ENCODE measurements around the gene TP53BP2. TPM values are rescaled to one million over a fixed set of nuclear protein-coding genes. Genes with fewer than 3 reads are reported as not detected.
"Not testable (repeated sequence)": the region's sequence is repeated elsewhere in the genome, so short reads cannot be mapped to it uniquely, and the experiment has no call there.

Gene TP53BP2
- total RNA-seq, 1 experiment from 2014 or later, result 40.4 TPM

DNA sequence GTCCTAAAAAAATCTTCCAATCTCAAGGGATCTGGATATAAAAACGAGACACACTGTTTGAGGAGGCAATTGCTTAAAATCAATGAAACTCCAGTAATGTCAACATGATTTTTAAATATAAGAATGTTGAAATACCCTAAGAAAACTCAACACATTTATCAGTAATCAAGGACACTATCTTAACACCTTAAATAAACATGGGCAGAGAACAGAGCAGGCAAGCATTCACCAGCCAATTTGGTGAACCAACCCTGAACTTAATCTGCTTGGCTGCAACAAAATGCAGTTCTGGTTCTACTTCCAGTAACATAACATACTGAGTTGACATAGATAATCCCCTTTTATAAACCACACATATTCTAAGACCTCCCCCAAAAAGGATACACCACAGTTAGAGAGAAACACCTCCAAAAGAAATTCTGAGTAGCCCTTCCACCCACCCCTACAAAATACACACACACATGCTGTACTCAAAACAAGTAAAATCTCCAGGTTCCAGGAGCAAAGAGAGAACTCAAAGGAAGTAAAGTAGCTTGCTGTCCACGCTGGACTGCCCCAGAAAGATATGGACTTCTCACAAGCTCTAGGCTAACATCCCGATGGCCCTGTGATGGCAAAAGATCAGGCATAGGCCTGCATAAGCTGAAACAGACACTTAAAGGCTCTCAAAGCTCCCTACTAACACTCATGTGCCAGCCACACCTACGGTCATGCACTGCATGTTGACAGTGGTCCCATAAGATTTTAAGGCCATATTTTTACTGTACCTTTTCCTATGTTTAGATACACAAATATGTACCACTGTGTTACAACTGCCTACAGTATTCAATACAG is 30.5 kb downstream of the TP53BP2 start:
- Histone ChIP-seq H3K4me1 (replicated peaks) (peaks cover 24% of the 10 kb centered on the region), H3K27ac (peak overlapping the region; percentile 38; the same call in 1 of the 2 replicates), H3K27me3 (replicated peaks) (no peaks in the 10 kb centered on the region), H3K4me3 (no peak overlapping the region), H3K36me3 (peaks cover 41% of the 10 kb centered on the region), H3K9me3 (replicated peaks) (no peaks in the 10 kb centered on the region)
- no peak for DNase-seq (ENCODE audit: low read depth in 1 of 2, low spot score in 2 of 2)

DNA sequence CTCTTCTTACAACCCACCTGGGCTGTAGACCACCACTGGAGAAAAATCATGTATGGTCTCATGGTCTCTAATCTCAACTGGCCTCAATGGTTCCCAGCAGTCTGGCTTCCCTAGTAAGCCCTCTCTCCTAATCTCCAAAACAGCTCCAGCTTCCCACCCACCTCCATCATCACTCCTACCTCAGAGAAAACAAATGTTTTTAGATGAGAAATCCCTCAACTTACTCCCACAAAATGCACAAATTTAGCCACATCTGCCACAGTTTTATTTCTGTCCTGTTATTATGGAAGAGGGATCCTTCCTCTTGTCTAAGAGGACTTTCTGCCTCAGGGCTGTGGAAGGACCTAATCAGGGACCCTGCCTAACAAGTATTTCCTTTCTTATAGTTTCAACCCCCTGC is 32.1 kb downstream of the TP53BP2 start:
- no peak for DNase-seq (ENCODE audit: low read depth in 1 of 2, low spot score in 2 of 2)
- Histone ChIP-seq H3K9me3 (replicated peaks) (no peaks in the 10 kb centered on the region), H3K27me3 (replicated peaks) (no peaks in the 10 kb centered on the region), H3K36me3 (peaks cover 53% of the 10 kb centered on the region), H3K4me1 (replicated peaks) (peaks cover 13% of the 10 kb centered on the region), H3K27ac (no peak overlapping the region), H3K4me3 (no peak overlapping the region)

DNA sequence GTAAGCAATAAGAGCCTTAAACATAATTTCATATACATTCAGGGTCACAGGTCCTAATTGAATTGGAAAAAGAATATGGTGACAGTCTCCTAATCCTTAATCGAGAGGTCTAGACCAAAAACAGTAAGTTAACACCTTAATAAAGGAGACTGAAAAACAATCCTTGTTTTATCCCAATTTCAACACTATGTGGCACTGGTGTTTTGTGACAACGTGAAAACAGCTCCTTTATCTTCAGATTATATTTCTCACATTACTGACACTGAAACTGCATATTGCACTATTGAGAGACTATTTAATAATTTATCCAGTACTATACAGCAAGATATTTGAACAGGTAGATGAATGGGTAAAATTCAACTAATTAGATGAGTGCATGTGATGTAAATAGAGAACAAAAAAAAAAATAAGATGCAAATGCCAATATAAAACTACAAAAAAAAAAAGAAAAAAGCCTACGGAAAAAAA is 34.1 kb downstream of the TP53BP2 start:
- H3K4me3 ChIP-seq, result no peak overlapping the region
- H3K36me3 ChIP-seq, result peaks cover 60% of the 10 kb centered on the region
- no peak overlapping the region for H3K27ac ChIP-seq
- H3K4me1 ChIP-seq (replicated peaks), result peaks cover 13% of the 10 kb centered on the region
- no peaks in the 10 kb centered on the region for H3K9me3 ChIP-seq (replicated peaks)
- no peaks in the 10 kb centered on the region for H3K27me3 ChIP-seq (replicated peaks)
- DNase-seq (ENCODE audit: low read depth in 1 of 2, low spot score in 2 of 2), result no peak

DNA sequence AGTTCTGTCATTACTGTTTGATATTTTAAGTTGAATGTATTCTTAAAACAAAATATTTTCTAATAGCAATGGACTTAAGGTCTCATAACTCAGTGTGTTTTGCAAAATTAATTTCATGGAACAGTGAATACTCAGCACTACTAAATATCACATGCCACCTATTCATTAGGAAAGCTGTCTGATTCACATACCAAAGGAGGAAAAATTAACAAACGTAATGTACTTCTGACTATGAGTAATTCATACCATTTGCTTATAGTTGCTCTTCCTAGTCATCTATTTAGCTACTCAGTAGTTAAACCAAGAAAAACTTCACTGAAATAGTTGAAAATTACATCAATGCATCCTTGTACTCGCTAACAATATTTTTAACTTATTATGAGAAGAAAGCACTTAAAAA is 35.2 kb downstream of the TP53BP2 start:
- DNase-seq (ENCODE audit: low read depth in 1 of 2, low spot score in 2 of 2), result no peak
- H3K4me3 ChIP-seq, result no peak overlapping the region
- H3K36me3 ChIP-seq, result peaks cover 64% of the 10 kb centered on the region
- no peaks in the 10 kb centered on the region for H3K27me3 ChIP-seq (replicated peaks)
- peaks cover 3% of the 10 kb centered on the region for H3K4me1 ChIP-seq (replicated peaks)
- no peak overlapping the region for H3K27ac ChIP-seq
- H3K9me3 ChIP-seq (replicated peaks), result no peaks in the 10 kb centered on the region

DNA sequence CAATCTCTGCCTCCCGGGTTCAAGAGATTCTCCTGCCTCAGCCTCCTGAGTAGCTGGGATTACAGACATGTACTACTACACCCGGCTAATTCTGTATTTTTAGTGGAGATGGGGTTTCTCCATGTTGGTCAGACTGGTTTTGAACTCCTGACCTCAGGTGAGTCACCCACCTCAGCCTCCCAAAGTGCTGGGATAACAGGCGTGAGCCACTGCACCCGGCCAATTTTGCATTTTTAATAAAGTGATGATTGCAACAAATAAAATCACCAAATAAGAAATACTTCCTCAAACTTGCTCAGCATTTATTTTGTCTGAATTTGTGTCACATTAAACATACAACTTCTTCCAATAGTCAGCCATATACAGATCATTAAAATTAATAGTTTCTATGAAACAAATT is 35.8 kb downstream of the TP53BP2 start:
- not testable (repeated sequence) for H3K4me3 ChIP-seq; DNase-seq (ENCODE audit: low read depth in 1 of 2, low spot score in 2 of 2); H3K27me3 ChIP-seq (replicated peaks); H3K4me1 ChIP-seq (replicated peaks); H3K27ac ChIP-seq; H3K9me3 ChIP-seq (replicated peaks)
- peaks cover 62% of the 10 kb centered on the region for H3K36me3 ChIP-seq

DNA sequence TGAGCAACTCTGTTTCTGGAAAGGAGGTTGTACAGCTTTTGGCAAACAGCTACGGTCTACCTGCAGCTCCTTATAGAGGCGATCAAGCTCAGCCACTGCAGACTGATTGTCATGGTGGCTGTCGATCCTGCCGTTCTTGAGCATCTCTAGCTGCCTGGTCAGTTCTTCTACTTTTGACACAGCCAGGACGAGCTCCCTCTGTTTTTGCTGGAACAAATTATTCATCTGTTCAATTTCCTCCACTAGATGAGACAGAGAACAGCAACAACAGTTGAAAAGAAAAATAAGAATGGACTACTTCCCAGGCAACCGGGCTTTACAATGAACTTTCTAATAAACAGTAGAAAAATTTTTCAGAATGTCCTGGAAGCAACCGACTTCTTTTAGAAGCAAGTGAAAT is 42.5 kb downstream of the TP53BP2 start:
- H3K27ac ChIP-seq, result no peak overlapping the region
- no peaks in the 10 kb centered on the region for H3K27me3 ChIP-seq (replicated peaks)
- no peak overlapping the region for H3K4me3 ChIP-seq
- DNase-seq (ENCODE audit: low read depth in 1 of 2, low spot score in 2 of 2), result no peak
- H3K4me1 ChIP-seq (replicated peaks), result no peaks in the 10 kb centered on the region
- H3K9me3 ChIP-seq (replicated peaks), result no peaks in the 10 kb centered on the region
- H3K36me3 ChIP-seq, result peaks cover 82% of the 10 kb centered on the region

DNA sequence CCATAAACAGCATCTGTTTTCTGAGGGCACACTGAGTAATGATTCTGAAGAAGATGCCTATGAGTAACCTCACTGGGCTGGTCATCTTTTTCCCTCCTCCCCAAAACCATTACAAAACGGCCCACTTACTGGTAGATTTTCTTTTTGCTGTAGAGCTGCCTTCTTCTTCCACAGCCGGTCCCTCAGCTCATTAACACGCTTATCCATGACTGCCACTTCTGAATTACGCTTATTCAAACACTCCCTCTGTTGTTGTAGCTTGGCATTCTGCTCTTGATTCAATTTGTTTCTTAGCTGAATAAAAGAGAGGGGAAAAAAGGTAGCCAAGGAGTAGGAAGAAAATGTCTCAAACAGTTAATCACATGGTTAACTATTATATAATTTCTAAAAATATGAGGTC is 43.1 kb downstream of the TP53BP2 start:
- DNase-seq (ENCODE audit: low read depth in 1 of 2, low spot score in 2 of 2), result no peak
- no peaks in the 10 kb centered on the region for H3K9me3 ChIP-seq (replicated peaks)
- no peak overlapping the region for H3K27ac ChIP-seq
- H3K4me1 ChIP-seq (replicated peaks), result no peaks in the 10 kb centered on the region
- H3K36me3 ChIP-seq, result peaks cover 84% of the 10 kb centered on the region
- H3K27me3 ChIP-seq (replicated peaks), result no peaks in the 10 kb centered on the region
- no peak overlapping the region for H3K4me3 ChIP-seq

DNA sequence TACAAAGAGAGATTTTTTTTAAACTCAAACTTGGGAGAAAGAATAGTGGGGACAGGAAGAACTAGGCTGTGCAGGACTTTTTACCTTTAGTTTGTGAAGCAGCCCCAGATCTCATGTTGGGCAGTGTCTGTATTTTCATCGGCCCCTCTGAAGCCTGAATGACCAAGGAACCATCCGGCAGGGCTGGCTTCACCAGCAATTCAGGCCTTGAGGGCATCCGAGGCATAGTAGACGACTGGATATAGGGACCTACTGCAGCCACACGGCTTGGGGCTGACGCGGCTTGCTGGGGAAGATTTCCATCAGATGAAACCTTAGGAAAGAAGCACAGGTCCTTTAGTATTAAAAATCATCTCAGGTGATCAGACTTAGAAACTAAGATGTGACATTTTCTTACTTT is 43.7 kb downstream of the TP53BP2 start:
- DNase-seq (ENCODE audit: low read depth in 1 of 2, low spot score in 2 of 2), result no peak
- no peak overlapping the region for H3K4me3 ChIP-seq
- no peaks in the 10 kb centered on the region for H3K27me3 ChIP-seq (replicated peaks)
- no peaks in the 10 kb centered on the region for H3K4me1 ChIP-seq (replicated peaks)
- H3K9me3 ChIP-seq (replicated peaks), result no peaks in the 10 kb centered on the region
- no peak overlapping the region for H3K27ac ChIP-seq
- H3K36me3 ChIP-seq, result peaks cover 84% of the 10 kb centered on the region

DNA sequence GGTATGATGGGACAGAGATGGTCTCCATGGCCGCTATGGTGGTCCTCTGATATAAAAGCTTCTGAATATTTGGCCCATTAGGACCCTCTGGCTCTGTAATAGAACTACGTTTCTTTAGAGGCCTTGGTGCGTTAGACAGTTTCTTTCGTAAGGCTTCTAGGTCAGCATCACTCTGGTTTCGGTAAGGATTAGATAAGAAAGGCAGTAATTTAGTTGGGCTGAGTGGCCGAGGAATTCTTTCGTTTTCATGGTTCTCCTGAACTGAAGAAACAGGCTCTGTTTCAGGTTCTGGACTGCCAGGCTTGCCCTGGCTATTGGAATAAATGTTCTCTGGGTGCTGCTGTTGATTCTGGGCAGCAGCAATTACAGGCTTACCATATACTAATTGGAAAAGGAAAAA is 49.5 kb downstream of the TP53BP2 start:
- DNase-seq (ENCODE audit: low read depth in 1 of 2, low spot score in 2 of 2), result no peak
- H3K27ac ChIP-seq, result no peak overlapping the region
- no peak overlapping the region for H3K4me3 ChIP-seq
- H3K9me3 ChIP-seq (replicated peaks), result no peaks in the 10 kb centered on the region
- H3K27me3 ChIP-seq (replicated peaks), result no peaks in the 10 kb centered on the region
- no peaks in the 10 kb centered on the region for H3K4me1 ChIP-seq (replicated peaks)
- peaks cover 53% of the 10 kb centered on the region for H3K36me3 ChIP-seq

DNA sequence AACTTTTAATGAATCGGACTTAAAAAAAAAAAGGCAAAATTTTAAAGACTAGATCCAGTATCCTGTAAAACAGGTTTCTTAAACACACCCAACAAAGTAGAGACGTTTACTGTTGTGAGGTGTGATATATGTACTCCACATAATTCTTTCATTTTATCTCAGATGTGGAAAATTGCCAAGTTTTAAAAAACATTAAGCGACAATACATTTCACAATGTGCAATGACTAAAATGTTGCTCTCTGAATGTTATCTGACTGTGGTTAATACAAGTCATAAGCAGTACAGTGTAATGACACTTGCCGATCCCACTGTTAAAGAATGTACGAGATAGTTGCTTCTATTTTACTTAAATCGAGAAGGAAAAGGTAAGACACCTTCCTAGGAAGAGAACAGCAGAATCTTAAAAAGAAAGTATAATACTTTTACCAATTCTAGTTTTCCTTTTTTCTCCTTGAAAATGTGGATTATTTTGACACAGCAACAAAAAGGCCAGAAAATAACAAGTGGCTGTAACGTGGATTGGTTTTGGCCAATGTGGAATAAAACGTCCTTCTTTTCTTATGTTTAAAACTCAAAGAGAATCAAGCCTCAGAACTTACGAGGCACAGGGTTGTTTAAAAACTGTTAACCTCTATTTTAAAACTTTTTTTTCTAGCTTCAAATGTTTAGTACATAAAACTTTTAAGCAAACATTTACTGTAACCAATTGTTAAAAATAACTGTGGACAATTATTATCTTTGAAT is 51.4 kb downstream of the TP53BP2 start:
- no peak overlapping the region for H3K4me3 ChIP-seq
- H3K4me1 ChIP-seq (replicated peaks), result no peaks in the 10 kb centered on the region
- H3K9me3 ChIP-seq (replicated peaks), result no peaks in the 10 kb centered on the region
- no peaks in the 10 kb centered on the region for H3K27me3 ChIP-seq (replicated peaks)
- H3K27ac ChIP-seq, result no peak overlapping the region
- no peak for DNase-seq (ENCODE audit: low read depth in 1 of 2, low spot score in 2 of 2)
- peaks cover 37% of the 10 kb centered on the region for H3K36me3 ChIP-seq

DNA sequence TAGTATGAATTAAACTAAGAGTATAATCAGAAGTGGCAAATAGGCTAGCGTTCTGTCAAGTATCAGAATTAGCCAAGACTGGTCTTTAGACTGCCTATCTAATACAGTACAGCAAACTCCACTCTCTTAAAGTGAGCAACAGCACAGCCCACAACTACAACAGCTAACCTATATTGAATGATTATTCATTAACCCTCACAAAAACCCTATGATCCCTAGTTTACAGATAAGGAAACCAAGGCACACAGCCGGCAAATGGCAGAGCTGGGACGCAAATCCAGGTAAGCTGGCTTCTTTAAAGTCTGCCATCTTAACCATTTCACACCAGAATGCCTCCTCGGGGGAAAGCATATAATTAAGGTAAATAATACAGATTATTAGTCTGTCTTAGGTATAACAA is 52.0 kb downstream of the TP53BP2 start:
- Histone ChIP-seq H3K36me3 (peaks cover 39% of the 10 kb centered on the region), H3K27me3 (replicated peaks) (no peaks in the 10 kb centered on the region), H3K4me3 (no peak overlapping the region), H3K9me3 (replicated peaks) (no peaks in the 10 kb centered on the region), H3K4me1 (replicated peaks) (no peaks in the 10 kb centered on the region), H3K27ac (no peak overlapping the region)
- DNase-seq (ENCODE audit: low read depth in 1 of 2, low spot score in 2 of 2), result no peak

DNA sequence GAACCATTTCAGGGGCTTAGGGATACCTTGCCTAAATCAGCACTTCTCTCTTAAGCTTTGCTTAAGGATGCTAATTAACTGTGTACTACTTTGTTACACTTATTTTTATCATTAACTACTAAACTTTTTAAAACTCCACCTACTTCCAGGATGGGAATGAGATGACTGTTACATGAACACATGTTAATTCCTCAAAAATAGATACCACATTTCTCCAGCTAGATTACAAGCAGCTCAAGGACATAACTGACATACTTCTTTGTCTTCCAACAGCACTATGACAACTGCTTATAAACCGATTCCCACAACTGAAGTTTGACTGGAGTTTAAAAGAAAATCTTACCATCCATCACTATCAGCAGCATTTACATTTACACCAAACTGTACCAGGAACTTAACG is 53.7 kb downstream of the TP53BP2 start:
- no peak overlapping the region for H3K4me3 ChIP-seq
- H3K27me3 ChIP-seq (replicated peaks), result no peaks in the 10 kb centered on the region
- no peaks in the 10 kb centered on the region for H3K9me3 ChIP-seq (replicated peaks)
- no peaks in the 10 kb centered on the region for H3K4me1 ChIP-seq (replicated peaks)
- H3K27ac ChIP-seq, result no peak overlapping the region
- H3K36me3 ChIP-seq, result peaks cover 36% of the 10 kb centered on the region
- DNase-seq (ENCODE audit: low read depth in 1 of 2, low spot score in 2 of 2), result no peak

DNA sequence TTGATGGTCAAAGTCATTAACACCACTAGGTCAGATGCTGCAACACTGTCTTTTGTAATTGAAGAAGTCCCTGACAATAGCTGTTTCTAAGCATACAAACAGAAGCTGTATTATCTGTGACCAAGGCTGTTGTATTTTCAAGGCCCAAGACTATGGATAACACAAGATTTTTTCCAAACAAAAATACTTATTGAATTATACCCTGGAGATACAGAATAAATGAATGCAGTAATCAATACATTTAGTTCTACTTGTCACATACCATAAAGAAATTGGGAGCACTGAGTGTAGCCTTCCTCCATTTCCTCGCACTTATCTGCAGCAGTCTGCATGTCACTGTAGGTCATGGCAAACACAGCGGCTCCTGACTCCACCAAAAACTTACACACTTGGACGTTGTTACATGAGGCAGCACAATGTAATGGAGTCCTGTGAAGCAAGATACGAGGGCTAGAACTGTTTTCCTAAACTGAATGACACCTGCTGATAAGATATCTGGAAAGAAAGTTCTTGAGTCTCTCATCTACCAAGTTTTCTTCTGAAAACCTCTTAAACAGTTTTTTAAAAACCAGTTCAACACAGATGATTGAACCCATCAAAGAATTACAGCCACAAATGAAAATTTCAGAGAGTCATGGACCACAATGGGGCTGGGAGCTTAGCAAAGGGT is 56.9 kb downstream of the TP53BP2 start:
- Histone ChIP-seq H3K4me1 (replicated peaks) (no peaks in the 10 kb centered on the region), H3K27ac (no peak overlapping the region), H3K27me3 (replicated peaks) (no peaks in the 10 kb centered on the region), H3K9me3 (replicated peaks) (no peaks in the 10 kb centered on the region), H3K4me3 (no peak overlapping the region), H3K36me3 (peaks cover 39% of the 10 kb centered on the region)
- no peak for DNase-seq (ENCODE audit: low read depth in 1 of 2, low spot score in 2 of 2)

DNA sequence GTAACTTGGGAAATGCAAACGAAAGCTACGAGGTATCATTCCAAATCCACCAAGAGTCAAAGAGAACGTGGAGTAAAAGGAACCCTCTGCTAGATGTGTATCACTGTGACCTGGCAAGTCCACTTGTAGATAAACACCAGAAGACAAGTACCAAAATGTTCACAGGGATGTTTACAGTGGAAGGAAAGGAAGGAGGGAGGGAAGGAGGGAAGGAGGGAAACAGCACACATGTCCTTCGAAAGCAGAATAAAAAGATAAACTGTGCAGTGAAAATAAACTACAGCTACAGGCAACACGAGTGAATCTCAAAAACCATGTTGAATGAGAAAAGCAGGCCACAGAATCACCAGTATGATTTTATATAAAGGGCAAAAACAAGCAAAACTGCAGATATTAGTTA is 59.9 kb downstream of the TP53BP2 start:
- Histone ChIP-seq H3K36me3 (peaks cover 56% of the 10 kb centered on the region), H3K4me3 (no peak overlapping the region), H3K27me3 (replicated peaks) (no peaks in the 10 kb centered on the region), H3K27ac (no peak overlapping the region), H3K4me1 (replicated peaks) (no peaks in the 10 kb centered on the region), H3K9me3 (replicated peaks) (no peaks in the 10 kb centered on the region)
- DNase-seq (ENCODE audit: low read depth in 1 of 2, low spot score in 2 of 2), result no peak
